ENCODE data around the gene WFIKKN2.

DNA sequence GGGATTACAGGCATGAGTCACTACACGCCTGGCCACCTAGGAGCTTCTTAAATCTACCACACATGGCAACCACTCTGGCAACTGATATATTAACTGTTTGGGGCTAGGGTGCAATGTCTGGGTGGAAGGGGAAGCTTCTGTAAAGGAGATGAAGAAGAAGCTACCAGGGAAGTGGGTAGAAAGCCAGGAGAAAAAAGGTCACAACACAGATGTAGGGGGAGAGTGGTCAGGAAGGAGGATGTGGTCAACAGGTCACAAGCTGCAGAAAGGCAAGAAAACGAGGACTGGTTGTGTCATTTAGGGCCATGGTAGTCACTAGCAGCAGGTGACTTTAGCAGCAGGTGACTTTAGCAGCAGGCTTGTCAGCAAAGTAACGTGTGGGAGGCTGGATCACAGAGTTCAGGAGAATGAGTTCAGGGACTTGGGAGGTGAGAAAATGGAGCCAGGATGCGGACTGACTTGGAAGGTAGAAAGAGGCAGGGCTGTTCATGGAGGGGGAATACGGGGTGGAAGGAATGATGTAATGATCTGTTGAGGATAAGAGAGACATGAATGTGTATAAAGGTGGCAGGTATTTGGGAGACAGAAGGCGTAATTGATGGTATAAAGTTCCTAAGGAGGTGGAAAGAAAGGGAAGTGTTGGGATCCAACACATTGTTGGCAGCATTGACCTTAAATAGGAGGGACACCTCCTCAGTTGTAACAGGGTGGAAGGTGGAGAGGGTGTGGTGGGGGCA lies 16.3 kb upstream of the WFIKKN2 start:
- TF ChIP-seq GATA3 (IDR thresholded peaks at IDR 0.05; ENCODE audit: low read depth, low read length) (no peak), GATA2 (IDR thresholded peaks at IDR 0.05; ENCODE audit: low read depth, low read length) (no peak)

Measured in SH-SY5Y (cell line).